Esophagus muscularis mucosa (tissue), 3 donors: ENCODE measurements around the gene MED26.

Source experiments
- CTCF ChIP-seq, 3 experiments: fragments of 200-600 bp in 2 of 3; fragments of 450-650 bp in 1 of 3; sonication (generic) in 2 of 3; IDR thresholded peaks; one replicate each; pipeline ENCODE4 v1.5.1; 2017 to 2019; ENCODE audit warnings: antibody characterized with exemption in 3 of 3, mild to moderate bottlenecking in 2 of 3, moderate library complexity in 1 of 3
- POLR2A ChIP-seq: fragments of 450-650 bp; IDR thresholded peaks from one replicate; pipeline ENCODE4 v1.6.1; 2017; ENCODE audit warnings: antibody characterized with exemption, moderate library complexity, mild to moderate bottlenecking, low read depth

GRCh38 chr19:16593181-16593580 is 34.8 kb downstream of the MED26 start:
- TF ChIP-seq CTCF (IDR thresholded peaks at IDR 0.05) = no peak
- TF ChIP-seq POLR2A = no peak
